K562 (cell line): ENCODE data around the gene TCF15. TPM values are rescaled to one million over a fixed set of nuclear protein-coding genes. Genes with fewer than 3 reads are reported as not detected.

Experiments used
- DEAF1 ChIP-seq: fragments of 450-650 bp; formaldehyde crosslinking; IDR thresholded peaks from 2 replicates; pipeline ENCODE4 v1.4.0; 2020; ENCODE audit warnings: mild to moderate bottlenecking, moderate library complexity
- GTF3C2 ChIP-seq: IDR thresholded peaks from 3 replicates; pipeline ENCODE4 v1.6.1; 2011; ENCODE audit warnings: borderline replicate concordance, mild to moderate bottlenecking, moderate library complexity; ENCODE audit not compliant: insufficient read length; ENCODE audit errors: extremely low read depth
- HCFC1 ChIP-seq: IDR thresholded peaks from 2 replicates; pipeline ENCODE4 v1.6.1; 2012; ENCODE audit warnings: low read depth, low read length, improper control_type of control experiment
- HLTF ChIP-seq: fragments of 450-650 bp; IDR thresholded peaks from 2 replicates; pipeline ENCODE4 v1.6.1; 2016
- HNRNPUL1 ChIP-seq: fragments of 200-400 bp; formaldehyde crosslinking; IDR thresholded peaks from 2 replicates; pipeline ENCODE4 v1.6.1; 2017; ENCODE audit warnings: low read length
- KAT2B ChIP-seq: IDR thresholded peaks from one replicate; pipeline ENCODE4 v1.6.1; 2012; ENCODE audit warnings: low read depth, mild to moderate bottlenecking, control low read depth, inconsistent platforms, low read length, moderate library complexity
- NCOR1 ChIP-seq: fragments of 450-650 bp; IDR thresholded peaks from 2 replicates; pipeline ENCODE4 v1.6.1; 2016; ENCODE audit warnings: mild to moderate bottlenecking, moderate library complexity
- NFATC3 ChIP-seq: fragments of 450-650 bp; IDR thresholded peaks from 2 replicates; pipeline ENCODE4 v1.6.1; 2017; ENCODE audit warnings: mild to moderate bottlenecking
- NRF1 ChIP-seq, 2 experiments: fragments of 450-650 bp; IDR thresholded peaks in 1 of 2; conservative IDR thresholded peaks in 1 of 2; 2 replicates each; pipeline ENCODE4 v1.6.1; 2014; ENCODE audit warnings: mild to moderate bottlenecking in 2 of 2
- SIN3B ChIP-seq: fragments of 450-650 bp; IDR thresholded peaks from 2 replicates; pipeline ENCODE4 v1.6.1; 2017; ENCODE audit warnings: low read depth, mild to moderate bottlenecking, moderate library complexity
- STAT5B ChIP-seq: fragments of 250-450 bp; sonication (Bioruptor Pico); IDR thresholded peaks from 2 replicates; pipeline ENCODE4 v1.8.0; 2021; ENCODE audit warnings: mild to moderate bottlenecking, inconsistent platforms
- UBTF ChIP-seq, 2 experiments: IDR thresholded peaks; 2 replicates each; pipeline ENCODE4 v1.6.1; 2012; ENCODE audit warnings: improper control_type of control experiment in 2 of 2, low read depth in 2 of 2, low read length in 2 of 2, borderline replicate concordance in 1 of 2
- XRCC4 ChIP-seq: IDR thresholded peaks from one replicate; pipeline ENCODE4 v1.6.1; 2011; ENCODE audit not compliant: insufficient read depth, insufficient read length; ENCODE audit errors: extremely low read depth
- ZNF124 ChIP-seq: sonication (generic); formaldehyde crosslinking; IDR thresholded peaks from 2 replicates; pipeline ENCODE4 v1.8.1; 2022; ENCODE audit warnings: missing genetic modification reagents
- ZNF431 ChIP-seq: sonication (generic); formaldehyde crosslinking; IDR thresholded peaks from 2 replicates; pipeline ENCODE4 v1.8.0; 2022; ENCODE audit warnings: mild to moderate bottlenecking, missing genetic modification reagents
- polyA plus RNA-seq, 8 experiments: library from polyadenylated mRNA; depleted of rRNA in 4 of 8; stranded (reverse) in 5 of 8; unstranded in 3 of 8; fragments of >200 nt; fragmentation: Nextera tagmentation in 2 of 8; fragmentation: Illumina TruSeq in 1 of 8; extraction: Ambion mirVana in 2 of 8; extraction: Trizol in 1 of 8; gene quantifications; 2 replicates each; pipeline versions ENCODE4 v1.2.1 to v1.2.3, GENCODE V29; 2011 to 2014; ENCODE audit warnings: inconsistent platforms in 1 of 8, missing spikeins in 1 of 8
- total RNA-seq, 7 experiments: library from RNA; depleted of rRNA in 6 of 7; stranded (reverse); fragments of >200 nt in 6 of 7; fragmentation: Illumina TruSeq in 2 of 7; extraction: Trizol in 2 of 7; gene quantifications; 2 replicates each; pipeline versions ENCODE4 v1.2.1 to v1.2.3, GENCODE V29; 2011 to 2021; ENCODE audit warnings: low replicate concordance in 1 of 7
- TF ChIP-seq, protein P1 (sequence below): fragments of 200-800 bp; sonication (Bioruptor generic); IDR thresholded peaks from 2 replicates; pipeline ENCODE4 v1.6.1; 2017; ENCODE audit warnings: missing genetic modification characterization, missing compliant biosample characterization
- TF ChIP-seq, protein P2 (sequence below): sonication (generic); formaldehyde crosslinking; IDR thresholded peaks from 2 replicates; pipeline ENCODE4 v1.8.1; 2023; ENCODE audit warnings: mild to moderate bottlenecking, missing genetic modification reagents, moderate library complexity
- TF ChIP-seq, protein P3 (sequence below): sonication (generic); formaldehyde crosslinking; IDR thresholded peaks from 2 replicates; pipeline ENCODE4 v1.9.0; 2022; ENCODE audit warnings: mild to moderate bottlenecking, missing genetic modification reagents

The TCF15 gene
- total and polyA plus RNA-seq, 9 of the 15 experiments (the other 6 are each of a cell fraction or from before 2014, with no cell fraction given) = 0.04 to 5.0 (median 1.2) TPM

DNA sequence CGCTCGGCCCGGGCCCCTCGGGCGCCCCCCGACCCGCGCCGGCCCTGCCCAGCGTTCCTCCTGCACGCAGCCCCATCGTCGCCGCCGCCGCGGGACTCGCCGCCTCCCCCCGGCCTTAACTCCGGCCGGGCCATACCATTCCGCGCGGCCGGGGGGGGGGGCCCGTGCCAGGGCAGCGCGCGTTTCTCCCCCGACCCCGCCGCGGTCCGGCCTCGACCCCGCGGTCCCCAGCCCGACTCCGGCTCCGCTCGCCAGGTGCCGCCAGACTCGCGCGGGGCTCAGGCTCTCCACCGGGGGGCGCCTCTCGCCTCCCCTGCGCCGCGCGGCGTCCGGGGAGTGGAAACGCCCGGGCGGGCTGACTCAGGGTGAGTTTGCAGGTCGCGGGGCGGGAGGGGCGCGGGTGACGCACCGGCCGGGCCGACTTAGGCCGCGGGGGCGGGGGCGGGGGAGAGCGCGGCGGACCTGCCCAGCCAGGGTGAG is 43.0 kb upstream of the TCF15 start, which contains the start of gene SRXN1 (continued):
- TF ChIP-seq, protein P1, sequence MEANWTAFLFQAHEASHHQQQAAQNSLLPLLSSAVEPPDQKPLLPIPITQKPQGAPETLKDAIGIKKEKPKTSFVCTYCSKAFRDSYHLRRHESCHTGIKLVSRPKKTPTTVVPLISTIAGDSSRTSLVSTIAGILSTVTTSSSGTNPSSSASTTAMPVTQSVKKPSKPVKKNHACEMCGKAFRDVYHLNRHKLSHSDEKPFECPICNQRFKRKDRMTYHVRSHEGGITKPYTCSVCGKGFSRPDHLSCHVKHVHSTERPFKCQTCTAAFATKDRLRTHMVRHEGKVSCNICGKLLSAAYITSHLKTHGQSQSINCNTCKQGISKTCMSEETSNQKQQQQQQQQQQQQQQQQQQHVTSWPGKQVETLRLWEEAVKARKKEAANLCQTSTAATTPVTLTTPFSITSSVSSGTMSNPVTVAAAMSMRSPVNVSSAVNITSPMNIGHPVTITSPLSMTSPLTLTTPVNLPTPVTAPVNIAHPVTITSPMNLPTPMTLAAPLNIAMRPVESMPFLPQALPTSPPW (CRISPR knock-in tag) = peak; percentile 98
- peak; percentile 47; the same call in 1 of the 2 replicates for TF ChIP-seq NCOR1
- peak in 1 of 2 experiments; percentile 68; a peak in 2 of 4 replicates for TF ChIP-seq UBTF (IDR thresholded peaks at IDR 0.05; ENCODE audit: borderline replicate concordance in 1 of 2, low read depth in 2 of 2, low read length in 2 of 2)
- no peak for TF ChIP-seq ZNF124
- TF ChIP-seq KAT2B = peak; percentile 94
- TF ChIP-seq NFATC3 = no peak
- TF ChIP-seq, protein P2, sequence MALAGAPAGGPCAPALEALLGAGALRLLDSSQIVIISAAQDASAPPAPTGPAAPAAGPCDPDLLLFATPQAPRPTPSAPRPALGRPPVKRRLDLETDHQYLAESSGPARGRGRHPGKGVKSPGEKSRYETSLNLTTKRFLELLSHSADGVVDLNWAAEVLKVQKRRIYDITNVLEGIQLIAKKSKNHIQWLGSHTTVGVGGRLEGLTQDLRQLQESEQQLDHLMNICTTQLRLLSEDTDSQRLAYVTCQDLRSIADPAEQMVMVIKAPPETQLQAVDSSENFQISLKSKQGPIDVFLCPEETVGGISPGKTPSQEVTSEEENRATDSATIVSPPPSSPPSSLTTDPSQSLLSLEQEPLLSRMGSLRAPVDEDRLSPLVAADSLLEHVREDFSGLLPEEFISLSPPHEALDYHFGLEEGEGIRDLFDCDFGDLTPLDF (CRISPR knock-in tag) = 0 out of 2 replicates have a peak, but pooled peaks have one; percentile 52
- TF ChIP-seq HLTF = no peak
- no peak for TF ChIP-seq STAT5B (CRISPR knock-in tag)
- no peak; a peak in 2 of 4 replicates for TF ChIP-seq NRF1 (conservative IDR thresholded peaks at IDR 0.05 in 1 of 2, IDR thresholded peaks at IDR 0.05 in 1 of 2)
- peak; percentile 49 for TF ChIP-seq SIN3B
- TF ChIP-seq HCFC1 = peak; percentile 58; the same call in 1 of the 2 replicates
- no peak for TF ChIP-seq GTF3C2
- TF ChIP-seq, protein P3, sequence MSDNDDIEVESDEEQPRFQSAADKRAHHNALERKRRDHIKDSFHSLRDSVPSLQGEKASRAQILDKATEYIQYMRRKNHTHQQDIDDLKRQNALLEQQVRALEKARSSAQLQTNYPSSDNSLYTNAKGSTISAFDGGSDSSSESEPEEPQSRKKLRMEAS (CRISPR knock-in tag) = peak; percentile 59; the same call in 1 of the 2 replicates
- no peak for TF ChIP-seq ZNF431 (CRISPR knock-in tag)
- TF ChIP-seq DEAF1 (CRISPR knock-in tag) = peak; percentile 87
- no peak for TF ChIP-seq HNRNPUL1
- TF ChIP-seq XRCC4 = no peak
